Measurements from ENCODE around the gene KCNIP3. TPM values are rescaled to one million over a fixed set of nuclear protein-coding genes. Genes with fewer than 3 reads are reported as not detected.

KCNIP3 gene
- total RNA-seq, 1 experiment from 2014 or later = not detected

DNA sequence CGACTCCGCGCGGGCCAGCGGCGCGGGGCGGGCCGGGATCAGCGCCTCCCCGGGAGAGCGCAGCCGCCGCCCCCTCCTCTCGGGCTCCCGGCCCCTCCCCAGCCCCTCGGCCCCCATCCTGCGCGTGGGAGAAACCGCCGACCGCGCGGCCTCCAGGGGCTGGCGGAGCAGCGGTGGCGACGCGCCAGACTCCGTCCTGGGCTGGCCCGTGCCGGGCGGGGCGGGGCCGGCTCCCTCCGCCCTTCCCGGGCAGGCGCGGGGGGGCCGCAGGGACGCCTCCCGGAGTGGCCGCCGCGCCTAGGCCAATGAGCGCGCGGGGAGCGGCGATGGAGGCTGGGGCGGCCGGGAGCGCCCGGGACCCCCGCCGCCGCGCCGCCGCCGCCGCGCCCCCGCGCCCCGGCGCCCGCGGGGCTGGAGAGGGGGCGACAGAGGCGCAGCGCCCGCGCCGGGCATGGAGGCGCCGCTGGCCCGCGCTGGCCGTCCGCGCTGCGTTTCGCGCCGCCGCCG is 49.1 kb downstream of the KCNIP3 start:
- CTCF ChIA-PET = interaction anchor here (1.1 to 2.0 kb wide), 3 partner anchors 43 to 62 kb away, joined by 3 to 8 read pairs (median 4); partner anchors contain the start of gene FAHD2A
- Mint-ChIP-seq H3K36me3 (ENCODE audit: insufficient read depth, unreplicated experiment) (no peaks in the 10 kb centered on the region), H3K27me3 (ENCODE audit: insufficient read depth, unreplicated experiment) (peaks cover 26% of the 10 kb centered on the region), H3K9me3 (ENCODE audit: unreplicated experiment) (no peaks in the 10 kb centered on the region), H3K27ac (ENCODE audit: unreplicated experiment) (no peak overlapping the region), H3K4me3 (ENCODE audit: unreplicated experiment) (peak overlapping the region; percentile 80), H3K4me1 (ENCODE audit: low read depth, unreplicated experiment) (no peaks in the 10 kb centered on the region)
- Histone ChIP-seq H3K36me3 (ENCODE audit: control insufficient read depth, insufficient read depth, low read length) (no peaks in the 10 kb centered on the region), H3K27me3 (replicated peaks; ENCODE audit: control insufficient read depth, insufficient read depth, low read length) (peaks cover 1% of the 10 kb centered on the region), H3K4me3 (ENCODE audit: low read depth, low read length) (peak overlapping the region; percentile 35), H3K4me1 (peaks cover 3% of the 10 kb centered on the region; the same call in 1 of the 2 replicates), H3K9me3 (no peaks in the 10 kb centered on the region)
- BruUV-seq (replicated peaks) = no TSS peak
- POLR2A ChIA-PET = no interaction called here
- intact Hi-C loops (cut with micrococcal nuclease; ENCODE audit: unreplicated experiment) = loop anchor here (2.0 kb wide), 1 partner anchor 383 kb away; no protein-coding TSS in a partner anchor
- TF ChIP-seq, protein P1, sequence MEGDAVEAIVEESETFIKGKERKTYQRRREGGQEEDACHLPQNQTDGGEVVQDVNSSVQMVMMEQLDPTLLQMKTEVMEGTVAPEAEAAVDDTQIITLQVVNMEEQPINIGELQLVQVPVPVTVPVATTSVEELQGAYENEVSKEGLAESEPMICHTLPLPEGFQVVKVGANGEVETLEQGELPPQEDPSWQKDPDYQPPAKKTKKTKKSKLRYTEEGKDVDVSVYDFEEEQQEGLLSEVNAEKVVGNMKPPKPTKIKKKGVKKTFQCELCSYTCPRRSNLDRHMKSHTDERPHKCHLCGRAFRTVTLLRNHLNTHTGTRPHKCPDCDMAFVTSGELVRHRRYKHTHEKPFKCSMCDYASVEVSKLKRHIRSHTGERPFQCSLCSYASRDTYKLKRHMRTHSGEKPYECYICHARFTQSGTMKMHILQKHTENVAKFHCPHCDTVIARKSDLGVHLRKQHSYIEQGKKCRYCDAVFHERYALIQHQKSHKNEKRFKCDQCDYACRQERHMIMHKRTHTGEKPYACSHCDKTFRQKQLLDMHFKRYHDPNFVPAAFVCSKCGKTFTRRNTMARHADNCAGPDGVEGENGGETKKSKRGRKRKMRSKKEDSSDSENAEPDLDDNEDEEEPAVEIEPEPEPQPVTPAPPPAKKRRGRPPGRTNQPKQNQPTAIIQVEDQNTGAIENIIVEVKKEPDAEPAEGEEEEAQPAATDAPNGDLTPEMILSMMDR (IDR thresholded peaks at IDR 0.05; ENCODE audit: insufficient read depth in 1 of 2, low read depth in 1 of 2, low read length in 1 of 2, severe bottlenecking in 1 of 2, unreplicated experiment in 1 of 2) = no peak
- peak in 1 of 2 experiments; percentile 24 for DNase-seq

DNA sequence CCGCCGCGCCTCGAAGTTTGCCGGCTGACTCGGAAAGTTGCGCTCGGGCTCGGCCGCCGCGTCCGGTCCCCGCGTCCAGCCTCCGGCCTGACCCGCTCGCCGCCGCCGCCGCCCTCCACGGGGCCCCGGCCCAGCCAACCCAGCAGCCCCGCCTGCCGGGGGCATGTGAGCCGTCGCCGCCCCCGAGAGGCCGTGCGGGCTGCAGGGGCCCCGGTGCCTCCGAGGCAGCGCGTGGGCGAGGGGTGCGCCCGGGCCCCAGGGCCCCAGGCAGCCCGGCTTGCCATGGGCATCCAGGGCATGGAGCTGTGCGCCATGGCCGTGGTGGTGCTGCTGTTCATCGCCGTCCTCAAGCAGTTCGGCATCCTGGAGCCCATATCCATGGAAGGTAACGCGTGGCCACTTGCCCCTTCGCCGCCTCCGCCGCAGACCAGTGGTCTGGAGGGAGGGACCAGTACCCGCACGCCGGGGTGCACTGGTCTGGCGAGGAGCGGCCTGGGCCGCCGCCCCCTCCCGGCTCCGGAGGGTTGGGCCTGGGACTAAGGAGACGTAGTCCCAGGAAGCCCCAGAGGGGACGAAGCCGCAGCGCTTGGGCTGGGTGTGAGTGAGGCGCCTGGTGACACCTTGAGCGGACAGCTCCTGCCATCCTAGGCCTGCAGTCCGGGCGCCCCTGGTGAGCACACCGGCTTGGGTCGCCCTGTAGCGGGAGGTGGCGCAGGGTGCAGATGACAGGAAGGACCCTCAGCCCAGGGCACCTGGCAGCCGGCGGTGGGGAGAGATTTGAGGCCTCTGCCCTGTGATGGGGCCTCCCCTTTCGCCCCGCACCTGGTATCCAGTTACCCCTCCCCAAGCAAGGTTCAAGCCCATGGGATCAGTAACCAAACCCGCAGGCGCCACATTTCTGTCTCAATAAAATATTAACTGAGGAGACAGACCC is 49.9 kb downstream of the KCNIP3 start:
- ChIA-PET POLR2A (no interaction called here), CTCF (no interaction called here)
- peak; percentile 22 to 34 for DNase-seq
- Mint-ChIP-seq H3K4me3 (ENCODE audit: unreplicated experiment) (peak overlapping the region; percentile 46), H3K36me3 (ENCODE audit: insufficient read depth, unreplicated experiment) (no peaks in the 10 kb centered on the region), H3K27ac (ENCODE audit: unreplicated experiment) (no peak overlapping the region), H3K27me3 (ENCODE audit: insufficient read depth, unreplicated experiment) (peaks cover 23% of the 10 kb centered on the region), H3K4me1 (ENCODE audit: low read depth, unreplicated experiment) (no peaks in the 10 kb centered on the region), H3K9me3 (ENCODE audit: unreplicated experiment) (no peaks in the 10 kb centered on the region)
- H3K4me1 ChIP-seq = peaks cover 3% of the 10 kb centered on the region; the same call in 1 of the 2 replicates
- H3K27me3 ChIP-seq (replicated peaks; ENCODE audit: control insufficient read depth, insufficient read depth, low read length) = peaks cover 1% of the 10 kb centered on the region
- TF ChIP-seq, protein P1 (IDR thresholded peaks at IDR 0.05; ENCODE audit: insufficient read depth in 1 of 2, low read depth in 1 of 2, low read length in 1 of 2, severe bottlenecking in 1 of 2, unreplicated experiment in 1 of 2) = no peak
- BruUV-seq (replicated peaks) = no TSS peak
- H3K9me3 ChIP-seq = no peaks in the 10 kb centered on the region
- intact Hi-C loops (cut with micrococcal nuclease; ENCODE audit: unreplicated experiment) = loop anchor here (2.0 kb wide), 1 partner anchor 382 kb away; no protein-coding TSS in a partner anchor
- no peak overlapping the region for H3K4me3 ChIP-seq (ENCODE audit: low read depth, low read length)
- H3K36me3 ChIP-seq (ENCODE audit: control insufficient read depth, insufficient read depth, low read length) = no peaks in the 10 kb centered on the region

DNA sequence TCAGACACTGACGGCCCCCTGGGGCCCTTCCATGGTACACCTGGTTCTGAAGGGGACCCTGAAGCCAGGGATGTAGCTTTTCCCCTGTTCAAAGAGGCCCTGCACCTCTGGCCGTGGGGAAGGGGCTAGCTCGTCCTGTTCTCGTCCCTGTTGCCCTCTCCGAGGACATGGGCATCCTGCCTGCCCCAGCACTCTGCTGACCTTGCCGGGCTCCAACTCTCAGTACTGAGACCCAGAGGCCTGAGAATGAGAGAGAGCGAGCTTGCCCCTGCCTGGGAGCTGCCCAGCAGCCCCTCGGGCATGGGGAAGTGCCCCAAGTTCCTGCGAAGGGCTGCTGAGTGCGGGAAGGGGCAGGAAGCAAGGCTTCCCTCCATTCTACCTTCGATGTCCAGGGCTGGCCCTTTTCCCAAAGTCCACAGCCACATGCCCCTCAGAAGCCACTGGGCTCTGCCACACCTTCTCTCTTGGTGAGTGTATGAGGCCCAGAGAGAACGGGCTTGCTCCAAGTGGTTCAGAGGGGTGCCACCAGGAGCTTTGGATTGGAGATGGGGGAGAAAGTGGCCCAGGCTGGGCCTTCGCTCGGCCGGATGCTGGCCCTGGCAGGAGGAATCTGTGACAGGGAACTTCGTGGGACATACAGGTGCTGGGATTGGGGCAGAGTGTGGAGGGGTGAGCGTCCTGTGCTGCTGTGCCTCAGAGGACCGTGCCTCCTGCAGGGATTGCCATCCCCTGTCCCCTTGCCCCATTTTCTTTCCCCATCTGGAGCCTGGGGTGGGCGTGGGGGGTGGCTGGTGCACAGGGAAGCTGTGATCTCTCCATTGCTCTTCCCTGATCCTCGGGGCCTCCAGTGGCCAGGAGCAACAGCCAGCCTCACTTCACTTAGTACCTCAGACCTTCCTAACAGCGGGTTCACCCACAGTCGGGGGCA is 50.8 kb downstream of the KCNIP3 start:
- Mint-ChIP-seq H3K9me3 (ENCODE audit: unreplicated experiment) (no peaks in the 10 kb centered on the region), H3K27me3 (ENCODE audit: insufficient read depth, unreplicated experiment) (peaks cover 20% of the 10 kb centered on the region), H3K4me1 (ENCODE audit: low read depth, unreplicated experiment) (no peaks in the 10 kb centered on the region), H3K36me3 (ENCODE audit: insufficient read depth, unreplicated experiment) (no peaks in the 10 kb centered on the region), H3K4me3 (ENCODE audit: unreplicated experiment) (peak overlapping the region; percentile 46), H3K27ac (ENCODE audit: unreplicated experiment) (no peak overlapping the region)
- TF ChIP-seq, protein P1 (IDR thresholded peaks at IDR 0.05; ENCODE audit: insufficient read depth in 1 of 2, low read depth in 1 of 2, low read length in 1 of 2, severe bottlenecking in 1 of 2, unreplicated experiment in 1 of 2) = no peak
- BruUV-seq (replicated peaks) = no TSS peak
- Histone ChIP-seq H3K27me3 (replicated peaks; ENCODE audit: control insufficient read depth, insufficient read depth, low read length) (peaks cover 1% of the 10 kb centered on the region), H3K9me3 (no peaks in the 10 kb centered on the region), H3K36me3 (ENCODE audit: control insufficient read depth, insufficient read depth, low read length) (no peaks in the 10 kb centered on the region), H3K4me3 (ENCODE audit: low read depth, low read length) (no peak overlapping the region), H3K4me1 (peaks cover 3% of the 10 kb centered on the region; the same call in 1 of the 2 replicates)
- CTCF ChIA-PET = no interaction called here
- POLR2A ChIA-PET = no interaction called here
- DNase-seq = no peak
- intact Hi-C loops (cut with micrococcal nuclease; ENCODE audit: unreplicated experiment) = loop anchor here (2.0 kb wide), 1 partner anchor 381 kb away; no protein-coding TSS in a partner anchor

Measured in Caco-2 (cell line).